Naive B cell (primary cell): Measurements from ENCODE around the gene IL23A. TPM values are rescaled to one million over a fixed set of nuclear protein-coding genes. Genes with fewer than 3 reads are reported as not detected.
A peak's percentile ranks its signal among the peaks of the same experiment; 100 is the strongest.

Experiments used
- ATAC-seq, 2 donors: fragments of 150-1000 bp; cut with Tn5 transposase; 2 replicates each; pipeline ENCODE4 v1.10.0; 2021; ENCODE audit warnings: low read depth in 2 of 2, mild to moderate bottlenecking in 2 of 2, moderate library complexity in 2 of 2
- DNase-seq: peaks from one replicate; pipeline ENCODE4 v3.0.0; 2022
- H3K27ac Mint-ChIP-seq, 6 donors: one replicate each; pipeline ENCODE4 v1.8.0; 2020 to 2022; ENCODE audit warnings: mild to moderate bottlenecking in 6 of 6, mixed read lengths in 6 of 6, moderate library complexity in 5 of 6, inconsistent platforms in 2 of 6
- H3K27me3 Mint-ChIP-seq, 3 donors: one replicate each; pipeline ENCODE4 v1.8.0; 2021 to 2022; ENCODE audit warnings: mixed read lengths in 3 of 3, mild to moderate bottlenecking in 1 of 3
- H3K36me3 Mint-ChIP-seq, 2 donors: one replicate each; pipeline ENCODE4 v1.8.0; 2020 to 2022; ENCODE audit warnings: mixed read lengths in 2 of 2, inconsistent platforms in 1 of 2, mild to moderate bottlenecking in 1 of 2
- H3K4me1 Mint-ChIP-seq, 3 donors: one replicate each; pipeline ENCODE4 v1.8.0; 2020 to 2022; ENCODE audit warnings: mixed read lengths in 3 of 3, inconsistent platforms in 1 of 3, mild to moderate bottlenecking in 1 of 3, moderate library complexity in 1 of 3
- H3K4me3 Mint-ChIP-seq, 8 donors: one replicate each; pipeline ENCODE4 v1.8.0; 2020 to 2022; ENCODE audit warnings: mild to moderate bottlenecking in 8 of 8, mixed read lengths in 8 of 8, moderate library complexity in 8 of 8, inconsistent platforms in 2 of 8
- H3K9me3 Mint-ChIP-seq, 7 donors: one replicate each; pipeline ENCODE4 v1.8.0; 2020 to 2022; ENCODE audit warnings: mixed read lengths in 7 of 7, mild to moderate bottlenecking in 5 of 7, inconsistent platforms in 2 of 7, moderate library complexity in 1 of 7
- polyA plus RNA-seq, 6 donors: library from polyadenylated mRNA; unstranded; fragments of 300-500 nt; fragmentation: Illumina TruSeq; gene quantifications; one replicate each; pipeline ENCODE4 v1.2.3, GENCODE V29; 2021; ENCODE audit warnings: low read depth in 6 of 6

The IL23A gene
- polyA plus RNA-seq, 6 donors from 2014 or later = 8.0 to 15.6 (median 12.9) TPM

DNA sequence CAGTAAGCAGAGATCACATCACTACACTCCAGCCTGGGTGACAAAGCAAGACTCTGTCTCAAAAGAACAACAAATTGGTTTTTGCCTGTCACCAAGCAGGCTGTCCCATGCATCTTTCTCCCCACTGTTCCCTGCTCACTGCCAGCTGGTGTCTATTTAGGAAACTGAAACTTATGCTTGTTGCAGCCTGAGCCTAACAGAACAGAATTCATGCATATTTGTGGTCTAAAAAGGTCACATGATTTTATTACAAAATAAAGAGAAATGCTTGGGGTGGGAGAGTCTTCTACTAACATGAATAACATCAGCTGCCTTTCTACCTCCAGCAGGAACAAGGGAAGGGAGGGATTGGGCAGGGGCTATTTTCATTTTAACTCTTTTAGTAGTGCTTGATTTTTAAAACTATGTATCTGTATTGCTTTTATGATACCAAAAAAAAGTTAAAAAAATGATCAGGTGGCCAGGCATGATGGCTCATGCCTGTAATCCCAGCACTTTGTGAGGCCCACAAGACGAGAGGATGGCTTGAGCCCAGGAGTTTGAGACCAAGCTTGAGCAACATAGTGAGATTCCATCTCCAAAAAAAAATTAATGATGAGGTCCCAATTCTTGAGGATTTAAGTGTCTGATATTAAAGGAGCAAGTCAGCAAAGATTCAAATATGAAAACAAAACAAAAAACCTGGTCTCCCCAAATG, 20.3 kb downstream of the IL23A start:
- ATAC-seq = no peak
- H3K9me3 Mint-ChIP-seq = no peaks in the 10 kb centered on the region
- H3K4me1 Mint-ChIP-seq = peaks cover 23 to 50% (median 32%) of the 10 kb centered on the region in 3 donors
- H3K36me3 Mint-ChIP-seq = peaks cover 0 to 11% of the 10 kb centered on the region in 2 donors
- DNase-seq = no peak
- H3K27ac Mint-ChIP-seq = peak overlapping the region; percentile 52 to 99 (median 92)
- peak overlapping the region; percentile 86 to 99 (median 98) for H3K4me3 Mint-ChIP-seq
- no peaks in the 10 kb centered on the region for H3K27me3 Mint-ChIP-seq

DNA sequence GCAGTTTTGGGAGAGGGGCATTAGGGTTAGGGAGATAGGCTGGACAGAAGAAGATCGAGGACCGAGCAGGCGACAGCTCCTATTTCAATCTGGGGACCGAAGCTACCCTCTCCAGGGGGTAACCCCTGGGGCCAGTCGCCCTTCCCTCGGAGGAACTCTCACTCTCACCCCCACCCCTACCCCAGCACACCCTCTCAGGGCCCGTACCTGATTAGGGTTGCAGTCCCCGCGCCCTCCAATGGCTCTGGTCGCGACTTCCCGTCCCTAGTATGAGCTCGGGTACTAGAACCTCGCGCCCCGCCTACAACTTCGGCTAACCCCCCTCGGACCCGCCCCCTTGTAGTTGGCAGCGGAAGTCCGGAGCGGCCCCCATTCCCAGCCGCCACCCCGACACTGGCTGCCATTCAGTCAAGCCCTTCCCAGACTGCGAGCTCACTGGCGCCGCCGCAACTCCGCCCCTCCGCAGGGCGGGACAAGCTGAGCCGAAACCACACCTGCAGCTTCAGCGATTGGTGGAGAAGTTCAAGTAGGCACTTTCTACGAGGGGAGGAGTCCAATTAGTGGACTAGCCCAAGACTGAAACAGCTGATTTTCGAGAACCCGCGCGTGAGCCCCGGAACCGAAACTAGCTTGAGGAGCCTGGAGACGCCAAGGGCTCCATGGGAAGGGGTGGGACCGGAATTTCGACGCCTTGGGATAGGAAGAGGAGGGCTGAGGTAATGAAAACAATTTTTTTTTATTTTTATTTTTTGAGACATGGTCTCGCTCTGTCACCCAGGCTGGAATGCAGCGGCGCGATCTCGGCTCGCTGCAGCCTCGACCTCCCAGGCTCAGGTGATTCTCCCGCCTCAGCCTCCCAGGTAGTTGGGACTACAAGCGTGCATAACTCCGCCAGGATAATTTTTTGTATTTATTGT, 21.4 kb downstream of the IL23A start, which contains the start of gene STAT2:
Gene STAT2, minus strand, starts transcription at position 257 of the 917 bp plus-strand sequence. CDS start 3,536 bp downstream, outside the sequence.
- peak within 1 kb of the TSS; percentile 86 to 99 (median 98) for H3K4me3 Mint-ChIP-seq
- H3K27ac Mint-ChIP-seq = peak within 1 kb of the TSS; percentile 91 to 99 (median 95)
- H3K4me1 Mint-ChIP-seq = peaks cover 23 to 55% (median 32%) of the 10 kb centered on the region in 3 donors
- H3K27me3 Mint-ChIP-seq = no peaks in the 10 kb centered on the region
- ATAC-seq (peak; percentile 92 to 93), DNase-seq (peak; percentile 100)
- peaks cover 0 to 11% of the 10 kb centered on the region in 2 donors for H3K36me3 Mint-ChIP-seq
- no peaks in the 10 kb centered on the region for H3K9me3 Mint-ChIP-seq

DNA sequence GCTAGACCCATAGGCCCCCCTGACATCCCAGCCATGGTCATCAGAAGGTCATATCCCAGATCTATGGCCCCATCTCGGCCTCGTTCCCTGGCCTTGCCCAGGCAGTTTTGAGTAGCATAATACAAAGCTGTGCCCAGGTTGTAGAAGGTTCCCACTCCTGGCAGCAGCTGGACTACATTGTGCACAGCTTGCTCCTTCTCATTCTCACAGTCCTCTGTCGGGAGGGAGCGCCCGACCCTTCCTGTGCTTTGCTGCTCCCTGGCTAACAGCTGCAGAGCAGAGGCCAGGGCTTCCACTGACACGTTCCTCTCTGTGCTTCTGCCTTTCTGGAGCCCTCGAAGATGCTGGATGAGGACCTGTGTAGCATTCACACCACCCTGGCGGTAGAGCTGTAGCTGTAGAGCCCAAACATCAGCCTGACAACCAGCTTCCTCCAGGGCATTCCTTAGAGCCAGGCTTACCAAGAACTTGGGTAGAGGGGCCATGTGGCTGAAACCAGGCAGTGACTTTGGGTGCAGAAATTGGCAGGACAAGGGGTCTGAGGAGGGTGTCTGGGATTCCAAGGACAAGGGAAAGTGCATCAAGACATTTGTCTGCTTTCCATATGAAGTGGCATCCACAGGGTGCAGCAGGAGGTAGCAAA, 22.9 kb downstream of the IL23A start:
- ATAC-seq = no peak
- Mint-ChIP-seq H3K4me3 (peak overlapping the region; percentile 86 to 99 (median 98)), H3K36me3 (no peaks in the 10 kb centered on the region), H3K27ac (peak overlapping the region in 5 of 6 donors; percentile 81 to 99 (median 96)), H3K4me1 (peaks cover 23 to 54% (median 27%) of the 10 kb centered on the region in 3 donors), H3K27me3 (no peaks in the 10 kb centered on the region), H3K9me3 (no peaks in the 10 kb centered on the region)
- DNase-seq = no peak

DNA sequence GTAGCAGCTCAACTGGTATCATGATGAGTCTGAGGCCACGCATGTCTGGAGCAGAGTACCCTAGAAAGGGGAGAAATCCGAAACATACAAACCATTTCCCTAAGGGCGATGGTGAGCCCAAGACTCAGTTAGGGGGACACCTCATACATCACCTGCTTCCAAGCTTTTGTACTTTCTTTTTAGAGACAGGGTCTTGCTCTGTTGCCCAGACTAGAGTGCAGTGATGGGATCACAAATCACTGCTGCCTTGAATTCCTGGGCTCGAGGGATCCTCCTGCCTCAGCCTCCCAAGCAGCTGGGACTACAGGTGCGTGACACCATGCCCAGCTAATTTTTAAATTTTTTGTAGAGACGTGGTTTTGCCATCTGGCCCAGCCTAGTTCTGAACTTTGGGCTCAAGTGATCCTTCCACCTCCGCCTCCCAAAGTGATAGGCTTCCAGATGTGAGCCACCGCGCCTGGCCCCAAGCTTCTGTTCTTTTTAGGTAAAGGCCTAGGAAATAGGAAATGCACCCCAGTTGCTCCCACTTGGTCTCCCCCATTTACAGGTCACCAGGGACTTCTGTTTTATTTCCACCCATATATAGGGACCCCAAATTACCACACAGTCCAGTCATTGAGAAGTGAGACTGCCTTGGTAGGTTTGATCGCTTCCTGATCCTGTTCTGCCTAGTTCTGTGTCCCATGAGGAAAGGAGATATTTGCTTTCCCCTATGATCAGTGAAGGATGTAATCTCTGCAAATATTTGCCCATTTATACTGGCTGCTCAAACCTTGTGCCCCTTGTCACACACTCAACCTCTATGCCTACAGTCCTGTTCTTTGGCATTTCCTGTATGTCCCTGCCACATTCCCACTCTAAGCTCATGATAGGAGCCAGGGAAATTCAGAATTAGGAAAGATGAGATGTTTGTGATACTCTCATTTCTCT, 23.7 kb downstream of the IL23A start, which contains the start of gene APOF:
Gene APOF, minus strand, starts transcription at position 728 of the 930 bp plus-strand sequence. Its CDS starts 112 bp downstream, at position 616.
- Mint-ChIP-seq H3K9me3 (no peaks in the 10 kb centered on the region), H3K36me3 (no peaks in the 10 kb centered on the region), H3K27ac (peak within 1 kb of the TSS in 5 of 6 donors; percentile 22 to 93 (median 62)), H3K4me1 (peaks cover 23 to 52% (median 27%) of the 10 kb centered on the region in 3 donors), H3K4me3 (peak within 1 kb of the TSS in 7 of 8 donors; percentile 66 to 99 (median 93)), H3K27me3 (no peaks in the 10 kb centered on the region)
- DNase-seq (no peak), ATAC-seq (no peak)

DNA sequence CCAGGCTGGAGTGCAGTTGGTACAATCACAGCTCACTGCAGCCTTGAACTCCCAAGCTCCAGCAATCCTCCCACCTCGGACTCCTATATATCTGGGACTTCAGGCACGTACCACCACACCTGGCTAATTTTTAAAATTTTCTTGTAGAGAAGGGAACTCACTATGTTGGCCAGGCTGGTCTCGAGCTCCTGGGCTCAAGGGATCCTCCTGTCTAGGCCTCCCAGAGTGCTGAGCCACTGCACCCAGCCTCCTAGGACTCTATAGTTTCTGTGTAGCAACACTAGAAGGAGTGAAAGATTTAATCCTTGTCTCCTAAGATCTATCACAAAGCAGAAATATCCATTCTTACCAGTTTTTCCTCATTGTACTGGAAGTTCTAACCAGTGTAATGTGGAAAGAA, 28.3 kb downstream of the IL23A start:
- H3K27ac Mint-ChIP-seq = no peak overlapping the region
- H3K27me3 Mint-ChIP-seq = no peaks in the 10 kb centered on the region
- H3K4me3 Mint-ChIP-seq = no peak overlapping the region
- no peaks in the 10 kb centered on the region for H3K9me3 Mint-ChIP-seq
- H3K36me3 Mint-ChIP-seq = no peaks in the 10 kb centered on the region
- ATAC-seq (no peak), DNase-seq (no peak)
- H3K4me1 Mint-ChIP-seq = peaks cover 0 to 13% (median 4%) of the 10 kb centered on the region in 3 donors

DNA sequence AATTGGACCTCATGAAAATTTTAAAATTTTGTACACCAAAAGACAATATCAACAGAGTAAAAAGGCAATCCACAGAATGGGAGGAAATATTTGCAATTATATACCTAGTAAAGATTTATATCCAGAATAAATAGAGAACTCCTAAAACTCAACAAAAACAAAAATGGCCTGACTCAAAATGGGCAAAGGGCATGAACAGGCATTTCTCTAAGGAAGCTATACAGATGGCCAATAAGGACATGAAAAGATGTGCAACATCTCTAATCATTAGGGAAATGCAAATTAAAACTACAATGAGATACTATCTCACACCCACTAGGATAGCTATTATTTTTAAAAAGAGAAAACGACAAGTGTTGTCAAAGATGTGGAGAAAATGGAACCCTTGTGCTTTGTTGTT, 34.8 kb downstream of the IL23A start:
- Mint-ChIP-seq H3K9me3 (peaks cover 0 to 9% (median 5%) of the 10 kb centered on the region in 7 donors), H3K36me3 (no peaks in the 10 kb centered on the region), H3K4me3 (peak overlapping the region in 5 of 8 donors; percentile 13 to 56 (median 43)), H3K27me3 (no peaks in the 10 kb centered on the region), H3K4me1 (peaks cover 39 to 62% (median 46%) of the 10 kb centered on the region in 3 donors), H3K27ac (peak overlapping the region in 5 of 6 donors; percentile 24 to 92 (median 74))
- ATAC-seq (no peak), DNase-seq (no peak)

DNA sequence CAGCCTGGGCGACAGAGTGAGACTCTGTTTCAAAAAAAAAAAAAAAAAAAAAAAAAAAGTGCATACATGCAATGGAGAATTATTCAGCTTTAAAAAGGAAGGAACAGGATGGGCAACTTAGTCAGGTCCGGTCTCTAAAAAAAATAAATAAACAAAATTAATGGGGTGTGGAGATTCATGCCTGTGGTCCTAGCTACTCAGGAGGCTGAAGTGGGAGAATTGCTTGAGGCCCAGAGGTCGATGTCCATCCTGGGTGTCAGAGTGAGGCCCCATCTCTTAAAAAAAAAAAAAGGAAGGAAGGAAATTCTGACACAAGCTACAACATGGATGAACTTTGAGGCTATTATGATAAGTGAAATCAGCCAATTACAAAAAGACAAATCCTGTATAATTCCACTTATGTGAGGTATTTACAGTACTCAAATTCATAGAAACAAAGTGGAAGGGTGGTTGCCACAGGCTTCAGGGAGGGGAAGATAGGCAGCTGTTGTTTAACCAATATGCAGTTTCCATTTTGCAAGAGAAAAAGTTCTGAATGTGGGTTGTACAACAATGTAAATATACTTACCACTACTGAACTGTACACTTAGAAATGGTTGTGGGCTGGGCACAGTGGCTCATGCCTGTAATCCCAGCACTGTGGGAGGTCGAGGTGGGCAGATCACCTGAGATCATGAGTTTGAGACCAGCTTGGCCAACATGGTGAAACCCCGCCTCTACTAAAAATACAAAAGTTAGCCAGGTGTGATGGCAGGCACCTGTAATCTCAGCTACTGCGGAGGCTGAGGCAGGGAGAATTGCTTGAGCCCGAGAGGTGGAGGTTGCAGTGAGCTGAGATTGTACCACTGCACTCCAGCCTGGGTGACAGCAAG, 36.3 kb downstream of the IL23A start:
- Mint-ChIP-seq H3K27me3 (no peaks in the 10 kb centered on the region), H3K27ac (peak overlapping the region; percentile 87 to 98 (median 96)), H3K9me3 (peaks cover 0 to 9% (median 5%) of the 10 kb centered on the region in 7 donors), H3K4me1 (peaks cover 37 to 70% (median 46%) of the 10 kb centered on the region in 3 donors), H3K36me3 (no peaks in the 10 kb centered on the region), H3K4me3 (peak overlapping the region; percentile 56 to 90 (median 77))
- ATAC-seq (peak; percentile 22 to 32), DNase-seq (peak; percentile 19)

DNA sequence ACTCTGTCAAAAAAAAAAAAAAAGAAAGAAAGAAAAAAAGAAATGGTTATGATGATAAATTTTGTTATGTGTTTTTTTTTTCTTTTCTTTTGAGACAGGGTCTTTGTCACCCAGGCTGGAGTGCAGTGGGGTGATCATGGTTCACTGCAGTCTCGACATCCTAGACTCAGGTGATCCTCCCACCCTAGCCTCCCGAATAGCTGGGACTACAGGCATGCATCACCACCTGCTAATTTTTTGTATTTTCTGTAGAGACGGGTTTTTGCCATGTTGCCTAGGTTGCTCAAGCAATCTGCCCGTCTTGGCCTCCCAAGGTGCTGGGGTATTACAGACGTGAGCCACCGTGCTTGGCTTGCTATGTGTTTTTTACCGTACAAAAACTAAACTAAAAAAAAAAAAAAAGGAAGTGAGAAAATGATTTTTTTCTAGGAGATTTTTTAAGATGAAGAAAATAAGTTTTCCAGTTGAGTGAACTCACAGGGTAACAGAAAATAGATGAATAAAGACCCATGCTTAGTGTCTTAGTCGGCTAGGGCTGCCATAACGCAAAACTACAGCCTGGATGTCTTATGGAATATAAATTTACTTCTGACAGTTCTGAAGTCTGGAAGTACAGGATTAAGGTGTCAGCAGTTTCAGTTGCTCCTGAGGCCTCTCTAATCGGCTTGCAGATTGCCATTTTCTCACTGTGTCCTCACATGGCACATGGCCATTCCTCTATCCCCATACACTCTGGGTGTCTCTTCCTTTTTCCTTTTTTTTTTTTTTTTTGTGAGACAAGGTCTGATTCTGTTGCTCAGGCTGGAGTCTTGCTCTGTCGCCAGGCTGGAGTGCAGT, 37.1 kb downstream of the IL23A start:
- Mint-ChIP-seq H3K4me1 (peaks cover 35 to 72% (median 46%) of the 10 kb centered on the region in 3 donors), H3K36me3 (no peaks in the 10 kb centered on the region), H3K4me3 (peak overlapping the region; percentile 60 to 90 (median 77)), H3K27ac (peak overlapping the region; percentile 87 to 98 (median 96)), H3K27me3 (no peaks in the 10 kb centered on the region), H3K9me3 (peaks cover 0 to 9% (median 5%) of the 10 kb centered on the region in 7 donors)
- DNase-seq = peak; percentile 78
- peak; percentile 92 to 94 for ATAC-seq

DNA sequence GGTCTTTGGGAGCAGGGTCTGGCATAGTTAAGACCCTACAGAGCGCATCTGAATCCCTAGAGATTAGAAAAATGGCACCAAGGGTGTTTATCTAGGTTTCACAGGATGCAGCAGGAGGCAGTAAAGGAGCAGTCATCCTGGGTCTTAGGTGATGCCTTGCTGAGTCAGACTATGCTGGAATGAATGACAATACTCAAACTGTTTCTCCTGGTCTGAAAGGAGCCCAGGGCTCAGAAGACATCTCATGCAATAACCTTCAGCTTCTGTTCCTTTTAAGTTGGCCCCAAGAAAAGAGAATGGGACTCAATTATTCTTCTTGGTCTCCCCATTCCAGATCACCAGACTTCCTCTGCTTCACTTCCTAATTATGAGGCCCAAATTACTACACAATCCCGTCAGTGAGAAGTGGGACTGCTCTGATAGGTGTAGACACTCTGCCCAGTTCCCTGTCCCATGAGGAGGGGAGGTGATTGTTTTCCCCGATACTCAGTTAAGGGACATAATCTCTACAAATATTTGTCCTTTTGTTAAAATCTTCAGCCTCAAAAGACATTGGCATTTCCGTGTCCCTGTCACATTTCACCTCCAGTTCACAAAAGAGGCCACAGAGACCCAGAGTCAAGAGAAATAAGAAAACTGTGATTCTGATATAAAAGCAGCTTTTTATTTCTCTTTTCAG, 38.8 kb downstream of the IL23A start:
- Mint-ChIP-seq H3K9me3 (peaks cover 0 to 9% (median 5%) of the 10 kb centered on the region in 7 donors), H3K4me3 (peak overlapping the region in 7 of 8 donors; percentile 9 to 90 (median 60)), H3K36me3 (no peaks in the 10 kb centered on the region), H3K27ac (peak overlapping the region; percentile 87 to 98 (median 96)), H3K27me3 (no peaks in the 10 kb centered on the region), H3K4me1 (peaks cover 35 to 69% (median 46%) of the 10 kb centered on the region in 3 donors)
- ATAC-seq = no peak
- DNase-seq = no peak

DNA sequence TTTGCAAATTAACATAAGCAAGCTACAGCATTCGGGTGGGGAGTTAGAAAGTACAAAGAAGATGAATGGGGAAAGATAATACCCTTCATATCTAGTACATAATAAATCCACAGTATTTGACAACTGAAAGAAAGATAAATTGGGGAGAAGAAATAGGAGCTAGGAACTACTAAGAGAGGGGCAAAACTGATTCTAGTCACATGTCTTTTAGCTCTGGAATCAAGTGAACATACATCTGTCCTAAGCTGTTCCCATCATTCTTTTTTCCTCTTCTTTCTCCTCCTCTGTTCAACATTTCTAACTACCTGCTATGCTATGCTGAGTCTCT, 39.3 kb downstream of the IL23A start:
- H3K36me3 Mint-ChIP-seq = no peaks in the 10 kb centered on the region
- H3K4me1 Mint-ChIP-seq = peaks cover 35 to 64% (median 46%) of the 10 kb centered on the region in 3 donors
- peak overlapping the region; percentile 87 to 98 (median 95) for H3K27ac Mint-ChIP-seq
- peaks cover 0 to 9% (median 5%) of the 10 kb centered on the region in 7 donors for H3K9me3 Mint-ChIP-seq
- H3K4me3 Mint-ChIP-seq = peak overlapping the region in 6 of 8 donors; percentile 23 to 90 (median 65)
- H3K27me3 Mint-ChIP-seq = no peaks in the 10 kb centered on the region
- ATAC-seq (no peak), DNase-seq (no peak)
